GM12878 (cell line): Measurements from ENCODE around the gene SERPINA4. TPM values are rescaled to one million over a fixed set of nuclear protein-coding genes. Genes with fewer than 3 reads are reported as not detected.

Experiments used
- ATAC-seq: fragments of 200-7000 bp; cut with Tn5 transposase; 3 replicates; pipeline ENCODE4 v1.9.1; 2020; ENCODE audit warnings: mild to moderate bottlenecking, moderate library complexity
- BruUV-seq: library from RNA; stranded (reverse); fragments of 400-500 nt; replicated peaks from 2 replicates; lab custom pipeline; 2021; lab: Mats Ljungman, UMichigan
- CTCF ChIA-PET: fragments of 300-600 bp; sonication (Branson Sonifier 250); formaldehyde crosslinking; extraction: SDS; loops from one replicate; lab custom pipeline; 2021; ENCODE audit warnings: inconsistent platforms; lab: Yijun Ruan, JAX
- POLR2A ChIA-PET: fragments of 350-600 bp; formaldehyde crosslinking; extraction: SDS; loops from one replicate; lab custom pipeline; 2021; ENCODE audit warnings: inconsistent platforms; lab: Charles Lee
- RAD21 ChIA-PET: fragments of 300-600 bp; sonication (Branson Sonifier 250); formaldehyde crosslinking; loops from one replicate; lab custom pipeline; 2023; ENCODE audit warnings: antibody characterized with exemption; ENCODE audit not compliant: unreplicated experiment; lab: Charles Lee
- SMC1A ChIA-PET: fragments of 300-600 bp; sonication (Branson Sonifier 250); formaldehyde crosslinking; loops from one replicate; lab custom pipeline; 2023; ENCODE audit not compliant: unreplicated experiment, uncharacterized antibody; lab: Charles Lee
- DNase-seq: peaks from one replicate; pipeline ENCODE4 v3.0.0-alpha.2; 2011; ENCODE audit warnings: low read depth, low spot score
- FAIRE-seq: peaks from 3 replicates; lab custom pipeline; 2011; peaks lifted over from hg19 to GRCh38; lab: Jason Lieb, UNC
- H2AFZ ChIP-seq: 2 replicates; pipeline ENCODE4 v1.6.0; 2011; ENCODE audit warnings: low read depth, low read length, control low read depth; ENCODE audit not compliant: control insufficient read depth
- H3K27ac ChIP-seq: 2 replicates; pipeline ENCODE4 v1.5.1; 2011; ENCODE audit warnings: control low read depth; ENCODE audit not compliant: control insufficient read depth, insufficient read depth
- H3K27me3 ChIP-seq, 2 experiments: replicated peaks in 1 of 2; 2 replicates each; pipeline versions ENCODE4 v1.6.0 to v1.6.1; 2011; ENCODE audit warnings: low read length in 1 of 2; ENCODE audit not compliant: control insufficient read depth in 2 of 2, insufficient read depth in 2 of 2
- H3K36me3 ChIP-seq, 2 experiments: 2 replicates each; pipeline ENCODE4 v1.5.1; 2011; ENCODE audit warnings: low read length in 1 of 2; ENCODE audit not compliant: control insufficient read depth in 2 of 2, insufficient read depth in 2 of 2
- H3K4me1 ChIP-seq: 2 replicates; pipeline ENCODE4 v1.6.1; 2011; ENCODE audit warnings: mild to moderate bottlenecking, low read length, moderate library complexity, mixed read lengths; ENCODE audit not compliant: control insufficient read depth, insufficient read depth
- H3K4me2 ChIP-seq: 2 replicates; pipeline ENCODE4 v1.6.0; 2011; ENCODE audit warnings: control low read depth; ENCODE audit not compliant: control insufficient read depth, insufficient read depth
- H3K4me3 ChIP-seq: fragments of 200-600 bp; sonication (generic); 2 replicates; pipeline ENCODE4 v1.5.1; 2016
- H3K79me2 ChIP-seq: 2 replicates; pipeline ENCODE4 v1.6.0; 2011; ENCODE audit warnings: low read length; ENCODE audit not compliant: control insufficient read depth, insufficient read depth
- H3K9ac ChIP-seq: 2 replicates; pipeline ENCODE4 v1.8.0; 2011; ENCODE audit warnings: low read length, control low read depth, mixed read lengths; ENCODE audit not compliant: control insufficient read depth, insufficient read depth
- H3K9me3 ChIP-seq: replicated peaks from 3 replicates; pipeline ENCODE4 v1.5.1; 2011; ENCODE audit warnings: mild to moderate bottlenecking, low read length; ENCODE audit not compliant: control insufficient read depth, insufficient read depth
- H4K20me1 ChIP-seq: 2 replicates; pipeline ENCODE4 v1.6.0; 2011; ENCODE audit not compliant: control insufficient read depth, insufficient read depth
- BCLAF1 ChIP-seq: fragments of 450-650 bp; IDR thresholded peaks from 2 replicates; pipeline ENCODE4 v1.6.1; 2017; ENCODE audit warnings: antibody characterized with exemption, mild to moderate bottlenecking, moderate library complexity
- BHLHE40 ChIP-seq, 2 experiments: fragments of 450-650 bp in 1 of 2; IDR thresholded peaks; 2 replicates each; pipeline ENCODE4 v1.6.1; 2011 to 2017; ENCODE audit warnings: low read depth in 2 of 2, borderline replicate concordance in 1 of 2, improper control_type of control experiment in 1 of 2, low read length in 1 of 2, mild to moderate bottlenecking in 1 of 2
- BRCA1 ChIP-seq: IDR thresholded peaks from 2 replicates; pipeline ENCODE4 v1.6.1; 2011; ENCODE audit warnings: low read depth, low read length, improper control_type of control experiment
- CBX3 ChIP-seq: fragments of 200-600 bp; sonication (generic); IDR thresholded peaks from 2 replicates; pipeline ENCODE4 v1.6.1; 2016; ENCODE audit warnings: low read depth, borderline replicate concordance
- CEBPB ChIP-seq, 2 experiments: fragments of 150-350 bp in 1 of 2; IDR thresholded peaks; 2 replicates each; pipeline ENCODE4 v1.6.1; 2012 to 2014; ENCODE audit warnings: low read depth in 2 of 2, low read length in 2 of 2, borderline replicate concordance in 1 of 2, inconsistent platforms in 1 of 2
- CTCF ChIP-seq, 3 experiments: IDR thresholded peaks in 2 of 3; conservative IDR thresholded peaks in 1 of 3; 2 replicates each; pipeline ENCODE4 v1.5.1; 2011; ENCODE audit warnings: low read depth in 3 of 3, low read length in 3 of 3, mild to moderate bottlenecking in 3 of 3, control low read depth in 2 of 3, moderate library complexity in 2 of 3, inconsistent platforms in 1 of 3, mixed read lengths in 1 of 3; ENCODE audit not compliant: control insufficient read depth in 2 of 3, insufficient read depth in 1 of 3; ENCODE audit errors: extremely low read depth in 1 of 3
- KAT2A ChIP-seq: conservative IDR thresholded peaks from 2 replicates; pipeline ENCODE4 v1.6.1; 2011; ENCODE audit warnings: low read depth, low read length; ENCODE audit not compliant: control insufficient read depth
- MAX ChIP-seq: IDR thresholded peaks from 2 replicates; pipeline ENCODE4 v1.6.1; 2012; ENCODE audit warnings: low read depth, low read length, improper control_type of control experiment
- MEF2A ChIP-seq: IDR thresholded peaks from 2 replicates; pipeline ENCODE4 v1.6.1; 2011; ENCODE audit warnings: low read depth, mild to moderate bottlenecking, low read length, moderate library complexity; ENCODE audit not compliant: insufficient read depth
- NR2C1 ChIP-seq: fragments of 450-650 bp; IDR thresholded peaks from 2 replicates; pipeline ENCODE4 v1.6.1; 2017; ENCODE audit warnings: antibody characterized with exemption, mild to moderate bottlenecking, moderate library complexity
- NR2F1 ChIP-seq: fragments of 450-650 bp; conservative IDR thresholded peaks from 2 replicates; pipeline ENCODE4 v1.6.1; 2017; ENCODE audit warnings: mild to moderate bottlenecking
- POLR2AphosphoS2 ChIP-seq: IDR thresholded peaks from 2 replicates; pipeline ENCODE4 v1.6.1; 2011; ENCODE audit warnings: low read depth, mild to moderate bottlenecking, low read length, improper control_type of control experiment, moderate library complexity
- POLR2AphosphoS5 ChIP-seq: IDR thresholded peaks from 2 replicates; pipeline ENCODE4 v1.6.1; 2011; ENCODE audit warnings: mild to moderate bottlenecking, low read length, inconsistent platforms
- RFX5 ChIP-seq: IDR thresholded peaks from 2 replicates; pipeline ENCODE4 v1.6.1; 2011; ENCODE audit warnings: low read depth, low read length, improper control_type of control experiment
- SREBF2 ChIP-seq: IDR thresholded peaks from 2 replicates; pipeline ENCODE4 v1.6.1; 2012; ENCODE audit warnings: mild to moderate bottlenecking, low read length
- USF1 ChIP-seq: IDR thresholded peaks from 2 replicates; pipeline ENCODE4 v1.6.1; 2011; ENCODE audit warnings: borderline replicate concordance, low read depth, mild to moderate bottlenecking, moderate library complexity, mixed read lengths, low read length; ENCODE audit not compliant: insufficient read depth; ENCODE audit errors: extremely low read length
- WRNIP1 ChIP-seq: IDR thresholded peaks from 2 replicates; pipeline ENCODE4 v1.6.1; 2011; ENCODE audit warnings: low read depth, low read length, improper control_type of control experiment, borderline replicate concordance
- WGBS: methylation state at CpG from one replicate; pipeline ENCODE4 v1.1.6; 2016; ENCODE audit warnings: low lambda C conversion rate; ENCODE audit not compliant: insufficient replicate concordance, insufficient coverage; ENCODE audit errors: missing lambda C conversion rate; 5-methylcytosine and 5-hydroxymethylcytosine counted together
- in situ Hi-C: fragments of 300-500 bp; cut with MboI; formaldehyde crosslinking; loops from 9 replicates; pipeline ENCODE4 v1.14.3; 2018; ENCODE audit warnings: mixed read lengths
- intact Hi-C: fragments of 100-400 bp; cut with micrococcal nuclease; formaldehyde crosslinking; loops from one replicate; pipeline ENCODE4 v1.14.2; 2022; ENCODE audit not compliant: unreplicated experiment
- polyA plus RNA-seq, 11 experiments: library from polyadenylated mRNA; depleted of rRNA in 4 of 11; unstranded in 6 of 11; stranded (reverse) in 5 of 11; fragments of >200 nt; fragmentation: Nextera tagmentation in 4 of 11; fragmentation: Illumina TruSeq in 1 of 11; extraction: Ambion mirVana in 4 of 11; extraction: Trizol in 1 of 11; gene quantifications; 1 replicate in 1 of 11; 2 replicates in 10 of 11; pipeline versions ENCODE4 v1.2.1 to v1.2.3, GENCODE V29; 2011 to 2016; ENCODE audit warnings: inconsistent platforms in 2 of 11, missing spikeins in 2 of 11, low read depth in 1 of 11
- total RNA-seq, 4 experiments: library from RNA; depleted of rRNA in 3 of 4; stranded (reverse); fragments of >200 nt in 3 of 4; fragmentation: Illumina TruSeq in 1 of 4; extraction: Trizol in 1 of 4; gene quantifications; 2 replicates each; pipeline versions ENCODE4 v1.2.1 to v1.2.3, GENCODE V29; 2013 to 2021

SERPINA4 gene
- total and polyA plus RNA-seq, 10 of the 15 experiments (the other 5 are each of a cell fraction or from before 2014, with no cell fraction given): 0.13 TPM; not detected in 9

GRCh38 chr14:94578712-94579111 is 17.5 kb downstream of the SERPINA4 start:
- intact Hi-C loops: no loop called here
- Histone ChIP-seq H3K4me2 (no peak overlapping the region), H4K20me1 (no peaks in the 10 kb centered on the region), H3K4me3 (no peak overlapping the region), H3K9me3 (no peaks in the 10 kb centered on the region), H3K79me2 (no peaks in the 10 kb centered on the region), H3K9ac (no peak overlapping the region), H3K27ac (no peak overlapping the region), H2AFZ (no peak overlapping the region), H3K4me1 (no peaks in the 10 kb centered on the region), H3K27me3 (no peaks in the 10 kb centered on the region; a peak in 1 of 4 replicates), H3K36me3 (no peaks in the 10 kb centered on the region)
- FAIRE-seq: no peak
- RAD21 ChIA-PET: no interaction called here
- ATAC-seq: no peak
- no peak for DNase-seq
- WGBS: 0% methylated on average over 6 of the region's 6 CpGs
- SMC1A ChIA-PET: no interaction called here
- CTCF ChIA-PET: no interaction called here
- TF ChIP-seq NR2C1 (no peak), MAX (no peak), POLR2AphosphoS5 (no peak), KAT2A (no peak), RFX5 (no peak), WRNIP1 (no peak), NR2F1 (no peak), POLR2AphosphoS2 (no peak), MEF2A (no peak), BCLAF1 (no peak), CEBPB (IDR thresholded peaks at IDR 0.05; ENCODE audit: borderline replicate concordance in 1 of 2, low read depth in 2 of 2, low read length in 2 of 2) (no peak), USF1 (no peak), CBX3 (no peak), BRCA1 (no peak), CTCF (IDR thresholded peaks at IDR 0.05 in 2 of 3, conservative IDR thresholded peaks at IDR 0.05 in 1 of 3; ENCODE audit: control insufficient read depth in 2 of 3, extremely low read depth in 1 of 3, insufficient read depth in 1 of 3, low read depth in 3 of 3, low read length in 3 of 3) (no peak), SREBF2 (no peak), BHLHE40 (IDR thresholded peaks at IDR 0.05; ENCODE audit: borderline replicate concordance in 1 of 2, low read depth in 2 of 2, low read length in 1 of 2) (no peak)
- POLR2A ChIA-PET: no interaction called here
- BruUV-seq: no TSS peak
- in situ Hi-C loops: no loop called here
